ACHN (cell line): ENCODE data around the gene PNPLA5.

Source experiments
- DNase-seq: peaks from one replicate; pipeline ENCODE4 v3.0.0-alpha.2; 2015
- in situ Hi-C: cut with HindIII; loops from 2 replicates; pipeline ENCODE4 v1.10.0; 2017; ENCODE audit warnings: low sequenced_read_pairs, low pct_ligation_motif_present, low pct_unique_long_range_greater_than_20kb

The PNPLA5 gene

GRCh38 chr22:43830931-43831560, 60.8 kb downstream of the PNPLA5 start:
- in situ Hi-C loops: no loop called here
- no peak for DNase-seq

DNA sequence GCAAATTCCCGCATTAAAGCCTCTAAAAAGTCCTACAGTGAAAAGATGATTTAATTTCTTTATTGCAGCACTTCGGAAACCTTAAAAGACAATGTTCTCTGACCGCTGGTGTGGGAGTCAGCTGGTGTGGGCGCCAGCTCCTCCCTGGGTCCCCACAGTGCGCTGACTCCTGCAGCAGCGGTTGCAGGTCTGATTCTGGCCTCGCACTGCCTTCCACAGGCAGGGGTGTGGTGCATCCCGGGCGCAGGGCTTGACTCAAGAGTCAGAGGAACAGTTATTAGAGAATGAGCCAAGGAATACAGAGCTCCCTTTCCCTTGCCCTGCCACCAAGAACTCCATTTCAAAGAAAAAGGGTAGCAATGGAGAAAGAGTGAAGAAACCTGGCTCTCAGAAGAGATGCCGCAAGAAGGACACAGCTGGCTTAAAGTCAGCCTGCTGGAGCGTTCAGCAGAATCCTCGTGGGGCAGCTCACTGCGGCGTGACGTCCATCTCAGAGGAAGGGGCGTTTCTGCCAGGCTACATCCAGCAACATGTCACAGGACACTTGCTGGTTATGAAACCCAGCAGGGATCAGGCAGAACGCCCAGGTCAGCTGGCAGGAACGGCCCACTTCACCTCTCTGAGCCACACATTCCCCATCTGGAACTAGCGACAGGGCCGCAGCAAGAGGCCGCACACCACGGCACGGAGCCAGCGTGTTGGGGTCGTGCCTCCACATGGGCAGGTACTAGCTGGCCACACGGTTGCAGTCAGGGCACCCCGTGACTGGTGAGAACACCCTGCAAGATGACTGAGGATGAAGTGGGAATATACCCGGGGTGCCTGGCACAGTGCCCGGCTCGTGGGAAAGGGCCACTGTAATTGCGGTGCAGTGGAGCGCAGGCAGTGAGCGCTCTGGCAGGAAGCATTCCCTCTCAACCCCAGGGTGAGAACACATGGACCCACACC, 61.6 kb downstream of the PNPLA5 start:
- in situ Hi-C loops: no loop called here

More for the DNA sequence above, 61.6 kb downstream of the PNPLA5 start:
- no peak for DNase-seq
